Glomerular visceral epithelial cell (primary cell): ENCODE measurements around the gene CLPTM1L.
"Not testable (repeated sequence)": the region's sequence is repeated elsewhere in the genome, so short reads cannot be mapped to it uniquely, and the experiment has no call there.

Experiments used
- DNase-seq: peaks from one replicate; pipeline ENCODE4 v3.0.0-alpha.2; 2016; ENCODE audit errors: extremely low spot score

Gene CLPTM1L

GRCh38 chr5:1276930-1277329 lies 68.0 kb downstream of the CLPTM1L start:
- no peak for DNase-seq

GRCh38 chr5:1275397-1276391 lies 69.2 kb downstream of the CLPTM1L start:
- not testable (repeated sequence) for DNase-seq

DNA sequence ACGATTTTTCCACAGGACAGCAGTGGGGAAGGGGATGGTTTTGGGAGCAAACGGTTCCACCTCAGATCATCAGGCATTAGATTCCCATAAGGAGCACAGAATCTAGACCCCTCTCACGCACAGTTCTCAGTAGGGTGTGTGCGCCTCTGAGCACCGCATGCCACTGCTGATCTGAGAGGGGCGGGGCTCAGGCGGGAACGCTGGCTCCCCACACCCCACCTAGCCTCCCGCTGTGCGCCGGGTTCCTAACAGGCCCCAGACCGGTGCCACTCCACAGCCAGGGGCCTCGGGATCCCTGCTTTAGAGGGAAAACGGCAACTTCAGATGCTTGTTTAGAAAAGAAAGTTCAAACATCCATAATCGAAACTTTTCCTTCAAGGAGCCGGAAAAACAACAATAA lies 70.4 kb downstream of the CLPTM1L start:
- DNase-seq, result no peak

DNA sequence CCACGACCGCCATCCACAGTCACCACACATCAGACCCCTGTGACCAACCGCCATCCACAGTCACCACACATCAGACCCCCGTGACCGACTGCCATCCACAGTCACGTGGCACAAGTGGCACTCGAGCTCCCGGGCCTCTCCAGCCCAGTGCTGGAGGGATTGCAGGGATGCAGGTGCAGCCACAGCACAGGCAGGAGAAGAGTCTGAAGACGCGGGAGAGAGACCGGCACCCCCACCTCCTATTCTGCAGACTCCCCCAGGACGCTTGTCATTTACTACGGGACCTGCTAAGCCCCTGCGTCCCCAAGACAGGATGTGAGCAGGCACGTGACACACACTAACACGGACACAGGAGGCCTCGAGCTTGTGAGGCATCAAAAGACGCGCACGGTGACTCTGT lies 71.2 kb downstream of the CLPTM1L start:
- no peak for DNase-seq

- DNase-seq, result peak; percentile 31
Observed at GRCh38 chr5:1272201-1272600, 72.7 kb downstream of the CLPTM1L start.

- peak; percentile 20 for DNase-seq
Observed at GRCh38 chr5:1270933-1271914, 73.7 kb downstream of the CLPTM1L start.

GRCh38 chr5:1270426-1270825 lies 74.5 kb downstream of the CLPTM1L start:
- DNase-seq, result no peak

DNA sequence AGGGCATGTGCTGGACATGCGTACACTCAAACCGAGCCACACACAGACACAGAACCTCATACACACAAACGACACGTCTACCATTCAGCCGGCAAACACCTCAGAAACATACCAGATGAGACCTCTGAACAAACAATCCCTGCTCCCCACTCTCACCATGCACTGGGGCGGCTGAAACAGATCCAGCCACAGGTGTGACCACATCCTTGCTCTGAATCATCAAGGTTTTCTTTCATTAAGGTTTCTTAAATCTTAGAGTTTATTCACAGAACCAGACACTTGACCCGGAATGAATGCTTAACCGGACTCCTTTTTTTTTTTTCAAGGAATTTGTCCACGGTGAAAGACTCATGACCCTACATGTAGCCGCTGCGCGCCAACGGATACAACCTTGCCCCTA lies 76.2 kb downstream of the CLPTM1L start:
- no peak for DNase-seq

GRCh38 chr5:1268056-1268455 lies 76.8 kb downstream of the CLPTM1L start:
- no peak for DNase-seq
